Cerebellar cortex (tissue), 1 donor: Measurements from ENCODE around the gene NRXN2.
"Not testable (repeated sequence)": the region's sequence is repeated elsewhere in the genome, so short reads cannot be mapped to it uniquely, and the experiment has no call there.

Source experiments
- DNase-seq: peaks from one replicate; pipeline ENCODE4 v3.0.0-alpha.2; 2015; ENCODE audit warnings: low spot score

NRXN2 gene

GRCh38 chr11:64605244-64605560, 117.8 kb downstream of the NRXN2 start:
- DNase-seq: no peak

GRCh38 chr11:64604458-64605243, 118.3 kb downstream of the NRXN2 start:
- peak; percentile 55 for DNase-seq

- no peak for DNase-seq
Observed at GRCh38 chr11:64603411-64604110, 119.4 kb downstream of the NRXN2 start.

GRCh38 chr11:64602466-64603070, 120.4 kb downstream of the NRXN2 start:
- no peak for DNase-seq

- DNase-seq: no peak
Observed at GRCh38 chr11:64601605-64602465, 121.2 kb downstream of the NRXN2 start.

- DNase-seq: no peak
Observed at GRCh38 chr11:64600281-64600992, 122.6 kb downstream of the NRXN2 start.

- DNase-seq: no peak
Observed at GRCh38 chr11:64599698-64600211, 123.2 kb downstream of the NRXN2 start.

GRCh38 chr11:64598797-64599697, 124.0 kb downstream of the NRXN2 start:
- no peak for DNase-seq

- DNase-seq: no peak
Observed at GRCh38 chr11:64598106-64598796, 124.7 kb downstream of the NRXN2 start.

- no peak for DNase-seq
Observed at GRCh38 chr11:64597671-64598101, 125.3 kb downstream of the NRXN2 start.

- not testable (repeated sequence) for DNase-seq
Observed at GRCh38 chr11:64595922-64596321, 127.1 kb downstream of the NRXN2 start.

GRCh38 chr11:64594159-64594939, 128.6 kb downstream of the NRXN2 start:
- no peak for DNase-seq

GRCh38 chr11:64593156-64594105, 129.6 kb downstream of the NRXN2 start:
- DNase-seq: no peak

- DNase-seq: no peak
Observed at GRCh38 chr11:64592656-64593055, 130.3 kb downstream of the NRXN2 start.

- no peak for DNase-seq
Observed at GRCh38 chr11:64592234-64592615, 130.8 kb downstream of the NRXN2 start.

GRCh38 chr11:64591257-64592233, 131.5 kb downstream of the NRXN2 start:
- no peak for DNase-seq
